T follicular helper cell (primary cell): ENCODE measurements around the gene AMOTL1.

ENCODE experiments used
- DNase-seq: peaks from one replicate; pipeline ENCODE4 v3.0.0-alpha.2; 2020; ENCODE audit warnings: low read depth

The AMOTL1 gene

GRCh38 chr11:94855666-94856065 is 87.5 kb downstream of the AMOTL1 start:
- DNase-seq, result no peak

GRCh38 chr11:94856443-94856842 is 88.3 kb downstream of the AMOTL1 start:
- no peak for DNase-seq

GRCh38 chr11:94857337-94857736 is 89.2 kb downstream of the AMOTL1 start:
- no peak for DNase-seq

GRCh38 chr11:94858012-94858705 is 90.0 kb downstream of the AMOTL1 start:
- DNase-seq, result no peak

- DNase-seq, result no peak
Measured at GRCh38 chr11:94860333-94860732, 92.2 kb downstream of the AMOTL1 start.

GRCh38 chr11:94861306-94861845 is 93.2 kb downstream of the AMOTL1 start:
- DNase-seq, result no peak

- DNase-seq, result no peak
Measured at GRCh38 chr11:94862926-94863880, 95.0 kb downstream of the AMOTL1 start.

GRCh38 chr11:94864506-94865045 is 96.4 kb downstream of the AMOTL1 start:
- no peak for DNase-seq

- no peak for DNase-seq
Measured at GRCh38 chr11:94866231-94866822, 98.2 kb downstream of the AMOTL1 start.

GRCh38 chr11:94866936-94867795 is 99.0 kb downstream of the AMOTL1 start:
- DNase-seq, result no peak

GRCh38 chr11:94868468-94868867 is 100.3 kb downstream of the AMOTL1 start:
- no peak for DNase-seq

GRCh38 chr11:94869186-94869585 is 101.0 kb downstream of the AMOTL1 start:
- DNase-seq, result no peak

- DNase-seq, result no peak
Measured at GRCh38 chr11:94870422-94870821, 102.3 kb downstream of the AMOTL1 start.

GRCh38 chr11:94871491-94872185 is 103.5 kb downstream of the AMOTL1 start:
- no peak for DNase-seq

- DNase-seq, result no peak
Measured at GRCh38 chr11:94873916-94874540, 105.9 kb downstream of the AMOTL1 start.

GRCh38 chr11:94876222-94876621 is 108.1 kb downstream of the AMOTL1 start:
- no peak for DNase-seq

- no peak for DNase-seq
Measured at GRCh38 chr11:94876645-94877442, 108.7 kb downstream of the AMOTL1 start.

GRCh38 chr11:94877443-94878200 is 109.5 kb downstream of the AMOTL1 start:
- DNase-seq, result no peak
